Keratinocyte (primary cell): ENCODE results near the gene IKBIP. TPM values are rescaled to one million over a fixed set of nuclear protein-coding genes. Genes with fewer than 3 reads are reported as not detected.

Experiments
- polyA plus RNA-seq, 5 experiments: library from polyadenylated mRNA; depleted of rRNA in 3 of 5; stranded (reverse) in 3 of 5; stranded (forward) in 1 of 5; unstranded in 1 of 5; fragments of >200 nt; gene quantifications; 1 replicate in 1 of 5; 2 replicates in 3 of 5; 3 replicates in 1 of 5; pipeline versions ENCODE4 v1.2.1 to v1.2.3, GENCODE V29; 2011 to 2012; ENCODE audit warnings: missing spikeins in 2 of 5, low read depth in 1 of 5, low replicate concordance in 1 of 5
- small RNA-seq, 3 experiments: library from RNA; depleted of rRNA; stranded (forward); fragments of <200 nt; gene quantifications; one replicate each; pipeline ENCODE3, GENCODE V24; 2012; ENCODE audit warnings: low read depth in 3 of 3, low replicate concordance in 1 of 3; ENCODE audit not compliant: insufficient read length in 3 of 3

IKBIP gene
- polyA plus RNA-seq, 1 donor (not counting 4 experiments of a cell fraction or from before 2014, with no cell fraction given), result 33.9 TPM

Small RNA genes within 50 kb of the gene (small RNA-seq; reads per million reads assigned to genes)
- 10.2 to 37.2 (median 15.0) reads per million in 3 experiments for gene SNORA53

Other genes starting within 250 kb of the IKBIP start
- 10.2 to 41.0 TPM (median 30.5 TPM) in 3 replicates for gene TMPO, start 129.2 kb downstream of the IKBIP start, polyA plus RNA-seq
- 289 to 802 TPM (median 389 TPM) in 3 replicates for gene SLC25A3, start 51.1 kb downstream of the IKBIP start, polyA plus RNA-seq
- 5.0 to 9.9 TPM (median 6.1 TPM) in 3 replicates for gene APAF1, start 502 bp upstream of the IKBIP start, polyA plus RNA-seq